K562 (cell line): ENCODE results near the gene USP5. TPM values are rescaled to one million over a fixed set of nuclear protein-coding genes. Genes with fewer than 3 reads are reported as not detected.
"Not testable (repeated sequence)": the region's sequence is repeated elsewhere in the genome, so short reads cannot be mapped to it uniquely, and the experiment has no call there.

ENCODE experiments used
- ATAC-seq: fragments of 200-7000 bp; cut with Tn5 transposase; 3 replicates; pipeline ENCODE4 v1.9.1; 2020; ENCODE audit warnings: moderate library complexity
- BruUV-seq: library from RNA; stranded (reverse); fragments of 400-500 nt; replicated peaks from 2 replicates; lab custom pipeline; 2021; lab: Mats Ljungman, UMichigan
- CTCF ChIA-PET: fragments of 300-600 bp; formaldehyde crosslinking; extraction: SDS; loops from one replicate; lab custom pipeline; 2021; ENCODE audit warnings: low intra/inter-chr PET ratio; lab: Yijun Ruan, JAX
- POLR2A ChIA-PET: fragments of 300-600, 350-650 bp; sonication (Branson Sonifier 250); formaldehyde crosslinking; extraction: SDS; loops from one replicate; lab custom pipeline; 2021; ENCODE audit warnings: antibody characterized with exemption, inconsistent platforms; lab: Yijun Ruan, JAX
- DNase-seq, 4 experiments: peaks; one replicate each; pipeline versions ENCODE4 v3.0.0 to v3.0.0-alpha.2; 2011 to 2018; ENCODE audit warnings: low spot score in 3 of 4, mixed read lengths in 3 of 4; ENCODE audit errors: extremely low read depth in 1 of 4
- FAIRE-seq: peaks from 2 replicates; lab custom pipeline; 2011; peaks lifted over from hg19 to GRCh38; lab: Jason Lieb, UNC
- H2AFZ ChIP-seq: 2 replicates; pipeline ENCODE4 v1.6.0; 2011; ENCODE audit warnings: low read depth, low read length, control low read depth, inconsistent platforms
- H3K27ac ChIP-seq: fragments of 200-600 bp; 3 replicates; pipeline ENCODE4 v1.8.0; 2011; ENCODE audit warnings: low read depth, mild to moderate bottlenecking, control low read depth, inconsistent platforms, low read length, moderate library complexity, mixed read lengths; ENCODE audit errors: extremely low read depth
- H3K27me3 ChIP-seq, 2 experiments: fragments of 300-600 bp in 1 of 2; 2 replicates in 1 of 2; 3 replicates in 1 of 2; pipeline versions ENCODE4 v1.6.0 to v1.8.0; 2011; ENCODE audit warnings: inconsistent platforms in 2 of 2, low read length in 2 of 2, mild to moderate bottlenecking in 1 of 2, mixed read lengths in 1 of 2, moderate library complexity in 1 of 2; ENCODE audit not compliant: control insufficient read depth in 2 of 2, insufficient read depth in 2 of 2
- H3K36me3 ChIP-seq: fragments of 300-600 bp; 3 replicates; pipeline ENCODE4 v1.8.0; 2011; ENCODE audit warnings: mild to moderate bottlenecking, low read length, inconsistent platforms; ENCODE audit not compliant: control insufficient read depth, insufficient read depth
- H3K4me1 ChIP-seq, 2 experiments: fragments of 200-600 bp in 1 of 2; replicated peaks in 1 of 2; 2 replicates in 1 of 2; 3 replicates in 1 of 2; pipeline versions ENCODE4 v1.5.1 to v1.8.0; 2011; ENCODE audit warnings: inconsistent platforms in 2 of 2, low read length in 2 of 2, mild to moderate bottlenecking in 1 of 2, mixed read lengths in 1 of 2, moderate library complexity in 1 of 2; ENCODE audit not compliant: control insufficient read depth in 2 of 2, insufficient read depth in 2 of 2
- H3K4me2 ChIP-seq: 2 replicates; pipeline ENCODE4 v1.6.1; 2011; ENCODE audit warnings: low read length, control low read depth, inconsistent platforms, mixed read lengths; ENCODE audit not compliant: insufficient read depth
- H3K4me3 ChIP-seq: fragments of 200-600 bp; sonication (generic), shearing (Covaris generic); 2 replicates; pipeline ENCODE4 v1.5.1; 2016; ENCODE audit warnings: control low read depth, inconsistent platforms
- H3K79me2 ChIP-seq: fragments of 200-600 bp; 3 replicates; pipeline ENCODE4 v1.8.0; 2011; ENCODE audit warnings: low read length, inconsistent platforms; ENCODE audit not compliant: control insufficient read depth, insufficient read depth
- H3K9ac ChIP-seq, 2 experiments: 2 replicates each; pipeline versions ENCODE4 v1.6.0 to v1.6.1; 2011; ENCODE audit warnings: low read depth in 2 of 2, low read length in 2 of 2, control low read depth in 1 of 2, inconsistent platforms in 1 of 2, mild to moderate bottlenecking in 1 of 2, mixed read lengths in 1 of 2; ENCODE audit not compliant: insufficient read depth in 1 of 2
- H3K9me1 ChIP-seq: one replicate; pipeline ENCODE4 v1.6.0; 2011; ENCODE audit warnings: inconsistent platforms, mild to moderate bottlenecking, low read length, moderate library complexity; ENCODE audit not compliant: control insufficient read depth, insufficient read depth
- H3K9me3 ChIP-seq: replicated peaks from 2 replicates; pipeline ENCODE4 v1.5.1; 2011; ENCODE audit warnings: low read depth, low read length, inconsistent platforms; ENCODE audit not compliant: control insufficient read depth, insufficient read depth
- H4K20me1 ChIP-seq: replicated peaks from 2 replicates; pipeline ENCODE4 v1.6.1; 2011; ENCODE audit warnings: low read length, inconsistent platforms, mixed read lengths; ENCODE audit not compliant: control insufficient read depth, insufficient read depth
- KDM2B ChIP-seq: fragments of 250-450 bp; sonication (Bioruptor Pico); IDR thresholded peaks from 2 replicates; pipeline ENCODE4 v1.8.0; 2021; ENCODE audit warnings: mild to moderate bottlenecking, moderate library complexity
- NONO ChIP-seq, 2 experiments: fragments of 200-400 bp in 1 of 2; fragments of 450-650 bp in 1 of 2; formaldehyde crosslinking in 1 of 2; IDR thresholded peaks; 2 replicates each; pipeline ENCODE4 v1.6.1; 2017; ENCODE audit warnings: low read depth in 2 of 2, mild to moderate bottlenecking in 2 of 2, moderate library complexity in 2 of 2, low read length in 1 of 2
- whole genome bisulfite sequencing: fragments of 100-300 bp; shearing (Covaris generic); methylation state at CpG from one replicate; pipeline ENCODE4 v1.1.6; 2016; ENCODE audit warnings: low coverage, mixed read lengths; ENCODE audit not compliant: insufficient coverage; ENCODE audit errors: missing lambda C conversion rate; 5-methylcytosine and 5-hydroxymethylcytosine counted together
- in situ Hi-C: fragments of 300-500 bp; cut with MboI; formaldehyde crosslinking; loops from 4 replicates; pipeline ENCODE4 v1.15.0; 2018; ENCODE audit warnings: inconsistent platforms, mixed read lengths
- intact Hi-C: fragments of 100-400 bp; cut with micrococcal nuclease; formaldehyde crosslinking; loops from 2 replicates; pipeline ENCODE4 v1.14.2; 2022
- polyA plus RNA-seq, 8 experiments: library from polyadenylated mRNA; depleted of rRNA in 4 of 8; stranded (reverse) in 5 of 8; unstranded in 3 of 8; fragments of >200 nt; fragmentation: Nextera tagmentation in 2 of 8; fragmentation: Illumina TruSeq in 1 of 8; extraction: Ambion mirVana in 2 of 8; extraction: Trizol in 1 of 8; gene quantifications; 2 replicates each; pipeline versions ENCODE4 v1.2.1 to v1.2.3, GENCODE V29; 2011 to 2014; ENCODE audit warnings: inconsistent platforms in 1 of 8, missing spikeins in 1 of 8
- total RNA-seq, 7 experiments: library from RNA; depleted of rRNA in 6 of 7; stranded (reverse); fragments of >200 nt in 6 of 7; fragmentation: Illumina TruSeq in 2 of 7; extraction: Trizol in 2 of 7; gene quantifications; 2 replicates each; pipeline versions ENCODE4 v1.2.1 to v1.2.3, GENCODE V29; 2011 to 2021; ENCODE audit warnings: low replicate concordance in 1 of 7
- TF ChIP-seq, protein P1 (sequence below): fragments of 150-350 bp; IDR thresholded peaks from 2 replicates; pipeline ENCODE4 v1.6.1; 2014; ENCODE audit warnings: low read depth, mild to moderate bottlenecking, low read length, borderline replicate concordance
- TF ChIP-seq, protein P2 (sequence below): fragments of 250-450 bp; sonication (Bioruptor Pico); IDR thresholded peaks from 2 replicates; pipeline ENCODE4 v1.8.0; 2021; ENCODE audit warnings: moderate library complexity, mild to moderate bottlenecking, inconsistent platforms
- TF ChIP-seq, protein P3 (sequence below): sonication (generic); formaldehyde crosslinking; IDR thresholded peaks from 2 replicates; pipeline ENCODE4 v1.5.0; 2020; ENCODE audit warnings: missing genetic modification reagents

Gene USP5
- total and polyA plus RNA-seq, 9 of the 15 experiments (the other 6 are each of a cell fraction or from before 2014, with no cell fraction given): 1.4 to 107 (median 48.6) TPM

DNA sequence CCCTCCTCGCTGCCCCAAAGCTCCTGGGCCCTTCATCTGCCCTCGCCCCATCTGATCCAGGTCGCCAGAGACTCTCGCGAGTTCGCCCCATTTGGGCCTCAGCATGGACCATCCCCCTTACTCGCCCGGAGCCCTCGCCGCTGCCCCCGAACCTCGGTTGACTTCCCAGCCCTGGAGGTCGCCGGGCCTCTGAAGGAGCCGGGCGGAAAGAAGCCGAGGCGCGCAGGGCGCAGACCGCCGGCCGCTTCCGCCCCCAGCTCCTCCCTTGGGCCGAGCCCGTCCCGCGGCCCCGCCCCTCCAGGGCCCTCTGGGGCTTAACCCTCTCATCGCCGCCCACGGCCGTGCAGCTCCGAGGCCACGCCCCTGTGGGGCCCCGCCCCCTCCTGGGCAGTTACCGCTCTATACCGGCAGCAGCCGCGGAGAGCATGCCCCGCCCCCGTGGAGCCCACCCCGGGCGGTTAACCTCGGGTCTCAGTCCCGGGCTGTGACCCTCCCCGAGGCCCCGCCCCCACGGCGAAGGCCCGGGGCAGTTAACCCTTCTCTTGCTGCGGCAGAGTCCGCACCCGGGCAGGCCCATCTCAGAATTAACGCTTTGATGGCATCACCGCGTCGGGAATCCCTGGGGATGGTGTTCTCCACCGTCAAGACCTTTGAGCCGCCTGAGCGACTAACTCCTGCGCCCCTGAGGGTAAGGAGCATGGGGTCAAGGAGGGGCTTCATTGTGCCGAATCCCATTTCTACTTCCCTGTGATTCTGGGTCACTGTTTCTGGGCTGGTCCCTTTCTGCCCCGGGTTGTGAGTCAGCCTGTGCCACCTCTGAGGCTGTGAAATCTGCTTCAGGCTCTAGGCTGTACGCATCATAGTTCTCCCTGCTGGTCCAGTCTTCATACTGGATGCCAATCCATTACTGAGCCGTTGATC is 21.4 kb downstream of the USP5 start, which contains the start of gene SPSB2 (continued):
- TF ChIP-seq, protein P1, sequence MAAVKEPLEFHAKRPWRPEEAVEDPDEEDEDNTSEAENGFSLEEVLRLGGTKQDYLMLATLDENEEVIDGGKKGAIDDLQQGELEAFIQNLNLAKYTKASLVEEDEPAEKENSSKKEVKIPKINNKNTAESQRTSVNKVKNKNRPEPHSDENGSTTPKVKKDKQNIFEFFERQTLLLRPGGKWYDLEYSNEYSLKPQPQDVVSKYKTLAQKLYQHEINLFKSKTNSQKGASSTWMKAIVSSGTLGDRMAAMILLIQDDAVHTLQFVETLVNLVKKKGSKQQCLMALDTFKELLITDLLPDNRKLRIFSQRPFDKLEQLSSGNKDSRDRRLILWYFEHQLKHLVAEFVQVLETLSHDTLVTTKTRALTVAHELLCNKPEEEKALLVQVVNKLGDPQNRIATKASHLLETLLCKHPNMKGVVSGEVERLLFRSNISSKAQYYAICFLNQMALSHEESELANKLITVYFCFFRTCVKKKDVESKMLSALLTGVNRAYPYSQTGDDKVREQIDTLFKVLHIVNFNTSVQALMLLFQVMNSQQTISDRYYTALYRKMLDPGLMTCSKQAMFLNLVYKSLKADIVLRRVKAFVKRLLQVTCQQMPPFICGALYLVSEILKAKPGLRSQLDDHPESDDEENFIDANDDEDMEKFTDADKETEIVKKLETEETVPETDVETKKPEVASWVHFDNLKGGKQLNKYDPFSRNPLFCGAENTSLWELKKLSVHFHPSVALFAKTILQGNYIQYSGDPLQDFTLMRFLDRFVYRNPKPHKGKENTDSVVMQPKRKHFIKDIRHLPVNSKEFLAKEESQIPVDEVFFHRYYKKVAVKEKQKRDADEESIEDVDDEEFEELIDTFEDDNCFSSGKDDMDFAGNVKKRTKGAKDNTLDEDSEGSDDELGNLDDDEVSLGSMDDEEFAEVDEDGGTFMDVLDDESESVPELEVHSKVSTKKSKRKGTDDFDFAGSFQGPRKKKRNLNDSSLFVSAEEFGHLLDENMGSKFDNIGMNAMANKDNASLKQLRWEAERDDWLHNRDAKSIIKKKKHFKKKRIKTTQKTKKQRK: no peak
- TF ChIP-seq, protein P2, sequence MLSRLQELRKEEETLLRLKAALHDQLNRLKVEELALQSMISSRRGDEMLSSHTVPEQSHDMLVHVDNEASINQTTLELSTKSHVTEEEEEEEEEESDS (CRISPR knock-in tag): no peak
- TF ChIP-seq NONO (IDR thresholded peaks at IDR 0.05; ENCODE audit: low read depth in 2 of 2, low read length in 1 of 2) (0 out of 4 replicates have a peak, but pooled peaks of 1 of the 2 experiments have one; percentile 15), KDM2B (CRISPR knock-in tag) (no peak)
- TF ChIP-seq, protein P3, sequence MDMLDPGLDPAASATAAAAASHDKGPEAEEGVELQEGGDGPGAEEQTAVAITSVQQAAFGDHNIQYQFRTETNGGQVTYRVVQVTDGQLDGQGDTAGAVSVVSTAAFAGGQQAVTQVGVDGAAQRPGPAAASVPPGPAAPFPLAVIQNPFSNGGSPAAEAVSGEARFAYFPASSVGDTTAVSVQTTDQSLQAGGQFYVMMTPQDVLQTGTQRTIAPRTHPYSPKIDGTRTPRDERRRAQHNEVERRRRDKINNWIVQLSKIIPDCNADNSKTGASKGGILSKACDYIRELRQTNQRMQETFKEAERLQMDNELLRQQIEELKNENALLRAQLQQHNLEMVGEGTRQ: no peak

DNA sequence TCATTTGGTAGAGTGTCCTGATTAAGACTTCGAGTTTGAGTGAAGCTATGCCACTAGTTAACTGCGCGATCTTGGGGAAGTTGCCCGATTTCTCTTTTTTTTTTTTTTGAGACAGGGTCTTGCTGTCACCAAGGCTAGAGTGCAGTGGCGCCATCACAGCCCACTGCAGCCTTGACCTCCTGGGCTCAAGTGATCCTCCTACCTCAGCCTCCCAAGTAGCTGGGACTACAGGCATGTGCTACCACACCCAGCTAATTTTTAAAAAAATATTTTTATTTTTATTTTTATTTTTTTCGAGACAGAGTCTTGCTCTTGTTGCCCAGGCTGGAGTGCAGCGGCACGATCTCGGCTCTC is 22.0 kb downstream of the USP5 start:
- ATAC-seq, BruUV-seq, CTCF ChIA-PET, FAIRE-seq, H3K27me3 ChIP-seq, DNase-seq, in situ Hi-C loops, H3K9me3 ChIP-seq, intact Hi-C loops, H3K9me1 ChIP-seq: not testable (repeated sequence)
- H3K4me3 ChIP-seq: peak overlapping the region; percentile 73
- POLR2A ChIA-PET: interaction anchor here (0.5 to 3.0 kb wide), 7 partner anchors 11 to 537 kb away, joined by 3 to 17 read pairs (median 3); partner anchors contain the start of genes C12orf57, CDCA3 and RNU7-1
- H2AFZ ChIP-seq: peak overlapping the region; percentile 94
- peaks cover 37% of the 10 kb centered on the region for H4K20me1 ChIP-seq
- H3K36me3 ChIP-seq: peaks cover 39% of the 10 kb centered on the region
- peak overlapping the region; percentile 73 for H3K27ac ChIP-seq
- 76% methylated on average over 4 of the region's 9 CpGs for WGBS
- H3K9ac ChIP-seq: peak overlapping the region; percentile 83 to 94; a peak in 3 of 4 replicates
- peaks cover 25 to 41% of the 10 kb centered on the region in 2 experiments; a peak in 4 of 5 replicates for H3K4me1 ChIP-seq
- H3K79me2 ChIP-seq: peaks cover 42% of the 10 kb centered on the region
- peak overlapping the region; percentile 95 for H3K4me2 ChIP-seq

DNA sequence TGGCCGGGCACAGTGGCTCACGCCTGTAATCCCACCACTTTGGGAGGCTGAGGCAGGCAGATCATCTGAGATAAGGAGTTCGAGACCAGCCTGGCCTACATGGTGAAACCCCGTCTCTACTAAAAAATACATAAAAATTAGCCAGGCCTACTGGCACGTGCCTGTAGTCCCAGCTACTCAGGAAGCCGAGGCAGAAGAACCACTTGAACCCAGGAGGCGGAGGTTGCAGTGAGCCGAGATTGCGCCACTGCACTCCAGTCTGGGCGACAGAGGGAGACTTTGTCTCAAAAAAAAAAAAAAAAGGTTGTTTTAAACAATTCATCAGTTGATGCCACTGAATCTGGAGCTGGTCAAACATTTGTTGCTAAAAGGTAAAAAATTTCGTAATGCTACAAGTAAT is 27.9 kb downstream of the USP5 start:
- not testable (repeated sequence) for BruUV-seq, FAIRE-seq

More for the DNA sequence above, 27.9 kb downstream of the USP5 start:
- H3K9me3 ChIP-seq, H2AFZ ChIP-seq, H3K4me1 ChIP-seq, H3K4me3 ChIP-seq, ATAC-seq, H3K27me3 ChIP-seq, in situ Hi-C loops, H3K4me2 ChIP-seq, H3K79me2 ChIP-seq, H3K27ac ChIP-seq, H4K20me1 ChIP-seq, CTCF ChIA-PET, H3K9ac ChIP-seq, H3K9me1 ChIP-seq, DNase-seq, intact Hi-C loops: not testable (repeated sequence)
- WGBS: 82% methylated on average over 5 of the region's 11 CpGs
- H3K36me3 ChIP-seq: peaks cover 19% of the 10 kb centered on the region; the same call in 2 of the 3 replicates
- POLR2A ChIA-PET: interaction anchor here (0.7 to 2.2 kb wide), 5 partner anchors 9 to 45 kb away, joined by 3 to 8 read pairs (median 3); no protein-coding TSS in a partner anchor
